Measurements from ENCODE around the gene TMEM54.
"Not testable (repeated sequence)": the region's sequence is repeated elsewhere in the genome, so short reads cannot be mapped to it uniquely, and the experiment has no call there.

DNA sequence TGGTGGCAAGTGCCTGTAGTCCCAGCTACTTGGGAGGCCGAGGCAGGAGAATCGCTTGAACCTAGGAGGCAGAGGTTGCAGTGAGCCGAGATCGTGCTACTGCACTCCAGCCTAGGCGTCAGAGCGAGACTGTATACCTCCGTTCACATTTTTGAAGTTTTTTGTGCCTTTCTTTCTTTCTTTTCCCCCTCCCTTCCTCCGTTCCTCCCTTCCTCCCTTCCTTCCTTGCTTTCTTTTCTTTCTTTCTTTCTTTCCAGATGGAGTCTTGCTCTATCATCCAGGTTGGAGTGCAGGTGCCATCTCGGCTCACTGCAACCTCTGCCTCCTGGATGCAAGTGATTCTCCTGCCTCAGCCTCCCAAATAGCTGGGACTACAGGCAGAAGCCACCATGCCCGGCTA lies 4.4 kb upstream of the TMEM54 start:
- TF ChIP-seq, protein P1, sequence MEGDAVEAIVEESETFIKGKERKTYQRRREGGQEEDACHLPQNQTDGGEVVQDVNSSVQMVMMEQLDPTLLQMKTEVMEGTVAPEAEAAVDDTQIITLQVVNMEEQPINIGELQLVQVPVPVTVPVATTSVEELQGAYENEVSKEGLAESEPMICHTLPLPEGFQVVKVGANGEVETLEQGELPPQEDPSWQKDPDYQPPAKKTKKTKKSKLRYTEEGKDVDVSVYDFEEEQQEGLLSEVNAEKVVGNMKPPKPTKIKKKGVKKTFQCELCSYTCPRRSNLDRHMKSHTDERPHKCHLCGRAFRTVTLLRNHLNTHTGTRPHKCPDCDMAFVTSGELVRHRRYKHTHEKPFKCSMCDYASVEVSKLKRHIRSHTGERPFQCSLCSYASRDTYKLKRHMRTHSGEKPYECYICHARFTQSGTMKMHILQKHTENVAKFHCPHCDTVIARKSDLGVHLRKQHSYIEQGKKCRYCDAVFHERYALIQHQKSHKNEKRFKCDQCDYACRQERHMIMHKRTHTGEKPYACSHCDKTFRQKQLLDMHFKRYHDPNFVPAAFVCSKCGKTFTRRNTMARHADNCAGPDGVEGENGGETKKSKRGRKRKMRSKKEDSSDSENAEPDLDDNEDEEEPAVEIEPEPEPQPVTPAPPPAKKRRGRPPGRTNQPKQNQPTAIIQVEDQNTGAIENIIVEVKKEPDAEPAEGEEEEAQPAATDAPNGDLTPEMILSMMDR (IDR thresholded peaks at IDR 0.05), result not testable (repeated sequence)
- not testable (repeated sequence) for TF ChIP-seq EZH2 (IDR thresholded peaks at IDR 0.05; ENCODE audit: borderline replicate concordance, insufficient read depth, low read depth, low read length, poor library complexity, severe bottlenecking)
